Ecto neural progenitor cell (in vitro differentiated cells): Measurements from ENCODE around the gene PRRT4.

ENCODE experiments used
- DNase-seq: peaks from one replicate; pipeline ENCODE4 v3.0.0-alpha.2; 2018; ENCODE audit warnings: low spot score

Gene PRRT4

DNA sequence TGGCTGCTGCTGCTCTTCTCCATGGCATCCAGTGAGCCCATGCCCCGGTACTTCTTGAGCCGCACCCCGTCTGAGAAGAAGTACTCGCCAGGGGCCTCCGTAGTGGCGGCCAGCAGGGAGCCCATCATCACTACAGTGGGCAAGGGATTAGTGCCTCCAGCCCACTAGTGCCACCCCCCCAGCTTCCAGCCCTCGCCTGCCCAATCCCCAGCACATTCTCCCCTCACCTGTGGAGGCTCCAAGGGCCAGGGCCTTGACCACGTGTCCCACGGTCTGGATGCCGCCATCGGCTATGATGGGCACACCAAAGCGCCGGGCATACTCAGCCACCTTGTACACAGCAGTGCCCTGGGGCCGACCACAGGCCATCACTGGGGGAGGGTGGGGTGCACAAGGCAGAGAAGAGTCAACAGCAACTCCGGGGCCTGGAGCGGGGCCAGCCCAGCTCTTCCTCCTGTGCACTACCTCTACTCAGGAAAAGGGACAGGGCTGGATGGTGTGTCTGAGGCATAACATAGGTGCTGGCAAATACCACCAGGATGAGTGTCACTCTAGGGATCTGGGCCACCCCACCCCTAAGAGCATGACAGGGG, 33.5 kb upstream of the PRRT4 start:
- no peak for DNase-seq

DNA sequence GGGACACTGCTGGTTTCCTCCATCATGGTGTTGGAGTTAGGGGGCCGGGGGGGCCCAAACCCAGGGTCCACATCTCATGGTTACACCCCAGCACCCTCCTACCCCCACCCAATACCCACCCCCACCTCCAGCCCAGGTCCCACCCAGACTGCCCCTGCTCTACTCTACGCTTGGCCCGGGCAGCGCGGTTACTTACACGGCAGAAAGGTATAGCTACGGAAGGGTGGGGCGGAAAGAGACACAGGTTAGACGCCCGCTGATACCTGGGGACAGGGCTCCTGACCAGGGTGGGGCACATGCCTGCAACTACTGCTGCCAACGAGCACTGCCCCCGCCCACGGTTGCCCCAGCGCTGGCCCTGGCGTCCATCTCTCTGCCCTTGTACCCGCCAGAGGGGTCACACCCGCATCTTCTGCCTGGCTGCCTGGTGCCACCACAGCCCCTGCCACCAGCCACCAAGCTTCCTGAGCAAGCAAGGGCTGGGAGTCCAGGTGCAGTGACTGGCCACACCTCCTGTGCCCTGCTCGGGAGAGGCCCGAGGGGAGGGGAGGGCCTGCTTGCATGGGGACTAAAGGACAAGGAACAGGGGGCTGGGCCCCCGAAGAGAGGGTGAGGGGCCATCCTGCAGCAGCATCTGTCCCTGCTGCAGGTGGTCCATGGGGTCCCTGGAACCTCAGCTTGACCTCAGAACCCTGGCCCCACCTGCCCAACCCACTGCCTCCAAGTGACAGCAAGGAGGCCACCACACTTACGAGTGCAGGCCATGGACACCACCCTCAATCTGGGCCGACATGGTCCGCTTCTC, 32.2 kb upstream of the PRRT4 start:
- no peak for DNase-seq

DNA sequence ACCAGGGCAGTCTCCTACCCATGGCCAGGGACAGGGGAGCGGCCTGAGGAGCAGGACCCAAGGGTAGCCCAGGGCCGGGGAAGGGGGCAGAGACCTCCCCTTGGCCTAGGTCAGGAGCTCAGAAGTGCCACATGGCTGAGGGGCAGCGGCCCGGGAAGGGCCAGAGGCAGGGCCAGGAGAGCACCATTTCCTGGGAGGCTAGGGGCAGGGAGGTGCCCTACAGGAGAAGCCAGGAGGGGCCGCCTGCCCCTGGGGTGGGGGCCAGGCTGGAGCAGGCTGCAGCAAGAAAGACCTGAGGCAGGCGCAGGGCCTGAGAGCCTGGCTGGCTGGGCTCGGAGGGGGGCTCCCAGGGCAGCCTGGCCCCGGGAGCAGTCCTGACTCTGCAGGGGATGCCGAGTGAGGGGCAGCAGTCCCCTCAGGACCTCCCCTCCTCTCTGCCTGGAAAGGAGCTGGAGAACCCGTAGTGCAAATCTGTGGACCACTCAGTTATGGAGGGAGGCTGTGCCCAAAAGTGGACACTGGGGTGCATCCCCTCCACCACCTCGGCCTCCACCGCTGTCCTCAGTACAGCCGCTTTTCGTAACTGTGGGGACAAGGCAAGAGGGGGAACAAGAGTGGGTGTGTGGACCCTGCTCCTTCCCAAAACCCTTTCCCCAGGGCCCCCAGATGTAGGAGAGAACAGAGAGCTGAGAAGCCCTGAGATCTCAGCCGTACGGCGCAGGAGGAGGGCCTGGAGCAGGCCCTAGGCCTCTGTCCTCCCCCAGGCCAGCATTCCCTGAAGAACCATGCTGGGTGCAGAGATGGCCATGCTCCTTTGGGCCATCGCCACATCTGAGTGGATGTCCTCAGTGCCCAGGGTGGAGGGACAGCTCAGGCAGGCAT, 31.2 kb upstream of the PRRT4 start:
- DNase-seq = no peak

DNA sequence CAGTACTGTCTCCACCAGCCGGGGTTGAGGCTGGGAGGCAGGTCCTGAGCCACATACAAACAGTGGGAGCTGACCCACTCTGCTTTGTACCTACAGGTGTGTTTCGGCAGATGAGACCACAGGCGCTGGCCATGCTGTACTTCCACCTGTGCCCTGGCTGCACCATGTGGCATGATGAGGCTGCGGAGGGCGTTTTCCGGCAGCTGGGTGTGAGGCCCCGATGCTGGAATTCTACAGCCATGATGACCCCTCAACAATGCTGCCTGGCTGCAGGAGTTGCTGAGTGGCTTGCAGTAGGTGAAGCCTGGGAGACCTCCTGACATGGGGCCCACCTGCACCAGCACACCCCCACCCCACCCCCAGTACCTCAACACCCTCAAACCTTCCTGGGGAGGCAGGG, 30.3 kb upstream of the PRRT4 start:
- no peak for DNase-seq

DNA sequence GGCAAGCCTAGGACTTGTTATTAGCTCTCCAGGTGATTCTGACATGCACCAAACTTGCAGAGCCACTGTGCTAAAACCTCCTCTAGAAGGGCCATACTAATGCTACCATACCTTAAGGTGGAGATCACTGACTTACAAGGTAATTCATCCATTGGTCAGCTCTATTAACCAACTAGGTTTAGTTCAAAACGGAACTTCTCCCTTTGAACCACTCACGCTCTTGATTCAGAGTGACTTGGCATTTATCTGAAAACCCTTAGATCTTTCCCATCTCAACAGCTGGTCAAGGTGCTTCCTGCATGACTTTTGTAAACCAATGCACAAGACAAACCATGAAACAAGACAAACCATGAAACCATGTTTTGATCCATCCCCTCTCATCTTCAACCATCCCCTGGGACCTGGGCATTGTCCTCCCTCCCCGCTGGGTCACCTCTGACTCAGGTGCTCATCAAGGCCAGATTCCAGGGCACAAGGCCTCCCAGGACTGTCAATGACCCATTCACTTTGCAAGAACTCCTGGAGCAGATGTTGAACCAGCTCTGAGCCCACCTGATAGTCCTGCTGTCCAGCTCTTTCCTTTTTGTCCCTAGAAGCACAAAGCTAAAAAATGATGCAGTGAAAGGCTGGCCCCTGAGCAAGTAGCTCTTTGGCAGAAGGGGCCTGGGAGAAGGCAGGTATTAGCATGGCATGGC, 29.5 kb upstream of the PRRT4 start:
- DNase-seq = no peak

DNA sequence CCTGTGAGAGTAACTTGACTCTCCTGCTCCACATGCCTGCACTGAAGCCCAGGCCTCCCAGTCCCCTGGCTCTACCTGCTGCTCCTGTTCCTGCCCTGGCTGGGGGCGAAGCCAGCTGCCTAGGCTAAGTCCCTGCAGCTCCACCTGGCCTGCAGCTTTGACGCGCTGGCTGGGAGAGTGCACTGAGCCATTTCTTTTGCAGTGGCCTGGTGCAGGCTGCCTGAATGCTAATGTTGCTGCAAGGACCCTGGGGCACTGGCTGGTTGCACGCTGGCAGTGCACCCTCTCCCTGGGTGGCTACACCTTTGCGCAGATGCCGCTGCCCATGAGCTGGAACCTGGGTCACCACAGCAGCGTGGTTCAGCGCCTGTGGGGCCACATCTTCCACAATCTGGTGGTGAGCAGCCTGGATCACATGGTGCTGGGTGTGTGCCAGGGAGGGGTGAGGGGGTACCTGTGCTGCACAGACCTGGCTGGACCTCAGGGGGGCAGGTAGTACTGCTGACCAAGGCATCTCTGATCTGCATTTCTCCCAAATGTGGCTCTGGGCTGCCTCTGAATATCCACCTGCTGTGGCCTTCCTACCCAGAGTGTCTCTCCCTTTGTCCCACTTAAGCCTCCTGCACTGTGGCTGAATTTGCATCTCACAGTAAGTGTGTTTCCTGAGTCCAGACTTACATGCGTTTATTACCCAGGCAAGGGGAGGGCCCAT, 28.3 kb upstream of the PRRT4 start:
- DNase-seq = no peak

DNA sequence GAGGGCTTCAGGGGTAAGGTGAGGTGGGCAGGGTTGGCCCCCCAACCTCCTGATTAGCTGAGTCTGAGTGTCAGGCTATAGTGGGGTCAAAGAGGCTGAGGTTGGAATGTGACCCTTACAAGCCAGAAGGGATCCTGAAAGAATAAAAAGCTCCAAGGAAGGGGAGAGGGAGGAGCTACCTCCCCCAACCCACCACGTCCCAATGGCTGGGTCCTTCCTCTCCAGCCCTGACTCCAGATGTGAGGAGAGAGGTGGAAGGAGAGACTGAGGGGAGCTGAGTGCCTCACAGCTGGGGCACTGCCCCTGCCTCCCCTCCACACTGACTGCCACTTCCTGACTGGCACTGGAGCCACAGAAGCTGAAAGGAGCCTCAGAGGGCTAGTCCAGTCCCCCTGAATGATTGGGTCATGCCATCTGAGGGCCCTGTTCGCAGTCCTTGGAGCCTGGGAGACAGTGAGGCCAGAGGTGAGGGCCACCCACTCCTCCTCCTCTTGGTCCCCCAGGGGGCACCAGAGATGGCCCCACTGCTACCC, 27.7 kb upstream of the PRRT4 start:
- peak; percentile 59 for DNase-seq

DNA sequence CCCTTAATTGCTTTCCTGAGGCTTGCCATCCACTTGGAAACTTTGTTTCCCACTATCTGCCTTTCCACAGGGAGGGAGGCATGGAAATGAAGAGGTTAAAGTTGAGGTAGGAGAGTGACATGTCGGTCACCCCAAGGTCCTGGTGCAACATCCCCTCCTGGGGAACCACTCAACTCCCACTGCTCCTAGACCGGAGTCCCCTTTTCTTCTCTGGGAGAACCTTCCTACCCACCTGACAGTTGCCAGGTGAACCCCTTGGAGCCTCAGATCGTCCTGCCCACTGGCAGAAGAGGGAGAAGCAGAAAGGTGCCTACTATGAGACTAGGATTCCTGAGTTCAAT, 26.6 kb upstream of the PRRT4 start:
- DNase-seq = no peak

DNA sequence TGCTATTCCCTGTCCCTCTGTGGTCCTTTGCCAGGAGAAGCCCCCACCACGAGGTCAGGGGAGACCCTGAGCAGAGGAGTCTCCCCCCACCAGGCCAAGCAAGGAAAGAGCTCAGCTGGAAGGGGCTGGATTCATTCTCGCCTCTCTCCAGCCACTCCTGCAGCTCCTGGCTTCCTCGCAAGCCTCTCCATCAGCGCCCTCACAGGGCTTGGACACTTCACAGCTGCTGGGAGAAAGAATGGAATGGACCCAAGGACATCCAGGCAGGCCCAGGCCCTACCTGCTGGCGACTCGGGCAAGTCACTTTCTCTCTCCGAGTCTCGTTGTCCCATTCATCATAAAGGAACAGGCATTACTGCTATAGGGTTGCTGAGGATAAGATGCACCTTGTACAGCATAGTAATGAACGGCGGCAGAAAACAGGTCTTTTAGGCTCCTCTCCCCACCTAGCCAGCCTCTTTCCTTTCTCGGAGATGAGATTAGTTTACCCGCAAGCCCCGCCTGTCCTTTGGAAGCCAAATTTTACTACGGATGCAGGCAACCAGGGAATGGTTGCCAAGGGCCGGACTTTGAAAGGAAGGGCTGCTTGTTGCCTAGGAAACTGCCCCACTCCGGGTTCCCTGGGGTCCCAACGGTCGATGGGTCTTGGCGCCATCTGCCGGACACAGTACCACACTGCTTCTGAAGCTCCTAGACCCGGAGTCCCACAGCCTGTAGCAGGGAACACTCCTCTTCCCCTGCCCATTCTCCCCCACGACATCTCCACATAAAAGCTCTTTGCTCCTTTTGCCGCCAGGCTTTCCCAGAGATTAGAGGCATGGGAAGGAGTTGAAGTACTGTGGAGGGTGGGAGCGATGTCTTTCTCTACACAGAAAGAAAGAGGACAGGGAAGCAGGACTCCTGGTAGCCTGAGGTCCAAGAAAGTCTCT, 26.0 kb upstream of the PRRT4 start:
- peak; percentile 96 for DNase-seq

DNA sequence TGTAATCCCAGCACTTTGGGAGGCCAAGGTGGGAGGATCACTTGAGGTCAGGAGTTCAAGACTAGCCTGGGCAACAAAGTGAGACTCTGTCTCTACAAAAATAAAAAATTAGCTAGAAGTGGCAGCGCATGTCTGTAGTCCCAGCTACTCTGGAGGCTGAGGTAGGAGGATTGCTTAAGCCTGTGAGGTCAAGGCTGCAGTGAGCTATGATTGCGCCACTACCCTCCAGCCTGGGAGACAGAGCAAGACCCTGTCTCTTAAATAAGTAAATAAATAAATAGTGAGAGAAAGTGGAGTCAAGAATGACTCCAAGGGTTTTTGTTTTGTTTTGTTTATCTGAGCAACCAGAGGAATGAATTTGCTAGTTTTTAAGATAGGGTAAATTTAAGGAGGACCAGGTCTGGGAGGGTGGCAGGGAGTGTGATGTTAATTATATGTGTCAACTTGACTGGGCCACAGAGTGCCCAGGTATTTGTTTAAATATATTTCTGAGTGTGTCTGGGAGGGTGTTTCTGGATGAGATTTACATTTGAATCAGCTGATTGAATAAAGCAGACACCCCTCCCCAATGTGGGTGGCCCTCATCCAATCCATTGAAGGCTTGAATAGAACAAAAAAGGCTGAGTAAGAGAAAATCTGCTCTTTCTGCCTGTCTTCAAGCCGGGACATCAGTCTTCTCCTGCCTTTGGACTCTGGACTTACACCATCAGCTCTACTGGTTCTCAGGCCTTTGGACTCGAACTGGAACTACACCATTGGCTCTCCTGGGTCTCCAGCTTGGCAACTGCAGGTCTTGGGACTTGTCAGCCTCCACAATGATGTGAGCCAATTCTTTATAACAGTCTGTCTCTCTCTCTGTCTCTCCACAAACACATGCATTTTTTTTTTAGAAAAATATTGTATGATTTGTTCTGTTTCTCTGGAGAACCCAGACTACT, 24.8 kb upstream of the PRRT4 start:
- no peak for DNase-seq

DNA sequence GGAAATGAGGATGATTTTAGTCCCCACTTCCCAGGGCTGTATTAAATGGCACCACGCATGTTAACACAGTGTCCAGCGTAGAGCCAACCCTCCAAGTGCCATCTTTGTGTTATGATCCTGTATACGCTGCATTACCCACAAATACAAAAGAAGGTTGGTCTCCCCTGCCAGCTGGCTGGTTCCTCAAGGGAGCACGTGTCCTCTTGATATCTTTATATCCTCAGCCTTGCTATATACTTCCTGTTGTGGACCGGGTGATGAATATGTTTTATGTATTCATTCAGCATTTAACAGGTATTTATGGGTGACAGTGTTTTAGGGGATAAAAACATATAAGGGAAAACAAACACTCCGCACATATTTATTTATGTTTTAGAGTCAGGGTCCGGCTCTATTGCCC, 23.2 kb upstream of the PRRT4 start:
- no peak for DNase-seq

DNA sequence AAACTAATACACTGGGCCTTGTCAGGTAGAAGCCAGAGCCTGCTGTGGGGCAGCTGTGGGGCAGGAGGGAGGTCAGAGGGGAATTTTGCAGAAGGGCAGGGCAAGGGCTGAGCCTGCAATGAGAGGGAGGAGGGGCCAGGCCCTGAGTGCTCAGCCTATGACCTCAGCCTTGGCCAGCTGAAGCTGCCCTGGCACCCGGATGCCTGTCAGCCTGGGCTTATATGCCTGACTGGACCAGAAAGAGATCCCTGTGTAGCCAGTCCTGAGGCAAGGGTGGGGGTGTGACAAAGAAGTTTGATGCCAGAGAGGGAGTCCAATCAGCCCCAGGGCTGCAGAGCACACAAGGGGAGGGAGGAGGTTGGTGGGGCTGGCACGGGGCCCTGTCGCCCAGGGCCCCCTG, 22.3 kb upstream of the PRRT4 start:
- DNase-seq = no peak

DNA sequence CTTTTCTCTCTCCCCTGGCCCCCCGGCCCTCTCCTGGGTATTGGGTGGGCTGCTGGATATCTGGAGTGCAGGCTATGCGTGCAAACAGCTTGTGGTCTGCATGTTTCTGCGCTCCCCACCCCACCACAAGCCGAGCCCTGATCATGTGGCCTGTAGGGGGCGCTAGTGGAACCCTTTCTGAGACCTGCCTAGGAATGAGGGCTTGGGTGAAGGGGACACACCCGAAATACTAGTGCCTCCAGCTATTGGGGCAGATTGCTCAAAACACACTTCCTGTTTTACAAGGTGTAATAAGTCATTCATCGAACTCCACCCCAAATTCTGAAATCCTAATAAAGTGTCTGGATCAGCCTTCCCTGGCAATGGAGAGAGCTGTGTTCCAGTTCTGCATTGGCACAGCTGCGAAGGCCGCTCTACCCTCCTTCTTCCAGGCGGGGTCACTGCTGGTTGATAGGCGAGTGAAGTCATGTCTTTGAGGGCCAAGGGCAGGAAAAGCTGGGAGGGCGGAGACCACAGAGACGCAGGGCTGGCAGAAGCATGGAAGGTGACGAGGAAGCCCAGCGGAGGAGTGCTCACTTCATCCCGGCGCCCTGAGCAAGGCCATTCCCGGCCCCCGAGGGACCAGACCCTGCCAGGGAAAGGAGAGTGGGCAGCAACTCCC, 19.8 kb upstream of the PRRT4 start:
- peak; percentile 81 for DNase-seq

DNA sequence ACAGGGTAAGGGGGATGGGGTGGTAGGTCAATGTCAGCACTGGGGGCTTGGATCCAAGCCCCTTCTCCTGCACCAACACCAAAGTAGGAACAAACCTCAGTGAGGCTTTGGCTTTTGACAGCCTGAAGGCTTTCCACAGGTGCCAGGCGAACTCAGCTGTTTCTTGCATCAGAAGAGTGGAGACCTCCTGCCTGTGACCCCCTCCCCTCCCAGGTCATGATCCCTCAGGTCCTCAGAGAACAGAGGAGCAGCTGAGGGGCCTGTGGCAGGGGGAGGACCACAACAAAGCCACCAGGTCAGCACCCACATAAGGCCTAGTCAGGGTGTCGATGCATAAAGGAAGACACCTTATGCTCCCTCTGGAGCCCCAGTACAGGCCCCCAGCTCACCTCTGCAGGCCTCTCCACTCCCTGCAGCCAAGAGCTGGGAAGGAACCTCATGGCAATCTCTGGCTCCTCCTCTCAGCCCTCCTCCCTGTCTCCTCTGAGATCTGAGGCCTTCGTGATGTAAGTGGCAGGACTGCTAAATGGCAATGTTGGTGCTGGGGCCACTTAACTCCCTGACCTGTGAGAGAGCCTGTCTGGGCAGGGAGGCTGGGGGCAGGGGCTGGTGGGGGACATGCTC, 19.1 kb upstream of the PRRT4 start:
- no peak for DNase-seq

DNA sequence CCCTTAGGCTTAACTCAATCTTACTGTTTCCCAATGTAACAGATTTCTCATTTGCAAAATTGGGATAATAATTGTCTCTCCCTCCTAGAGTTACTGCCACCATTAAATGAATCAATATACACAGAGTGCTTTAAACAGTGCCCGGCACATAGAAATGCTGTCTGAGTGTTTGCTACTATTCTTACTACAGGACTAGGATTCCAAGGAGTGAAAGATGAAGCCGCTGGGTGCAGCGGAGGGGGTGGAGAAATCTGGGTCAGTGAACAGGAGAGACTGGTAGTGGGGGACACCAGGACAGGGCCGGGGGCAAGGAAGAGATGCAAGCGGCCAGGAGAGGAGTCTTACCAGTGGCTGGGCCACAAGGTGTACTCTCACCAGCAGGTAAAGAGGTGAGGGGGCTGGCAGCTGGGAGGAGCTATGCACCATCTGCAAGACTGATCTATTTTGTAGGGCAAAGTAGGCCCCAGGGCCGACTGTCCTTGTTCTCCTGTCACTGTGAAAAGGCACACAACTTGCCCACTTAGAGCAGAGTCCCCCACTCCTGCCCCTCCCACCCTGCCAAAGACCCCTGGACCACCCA, 18.5 kb upstream of the PRRT4 start:
- DNase-seq = no peak

DNA sequence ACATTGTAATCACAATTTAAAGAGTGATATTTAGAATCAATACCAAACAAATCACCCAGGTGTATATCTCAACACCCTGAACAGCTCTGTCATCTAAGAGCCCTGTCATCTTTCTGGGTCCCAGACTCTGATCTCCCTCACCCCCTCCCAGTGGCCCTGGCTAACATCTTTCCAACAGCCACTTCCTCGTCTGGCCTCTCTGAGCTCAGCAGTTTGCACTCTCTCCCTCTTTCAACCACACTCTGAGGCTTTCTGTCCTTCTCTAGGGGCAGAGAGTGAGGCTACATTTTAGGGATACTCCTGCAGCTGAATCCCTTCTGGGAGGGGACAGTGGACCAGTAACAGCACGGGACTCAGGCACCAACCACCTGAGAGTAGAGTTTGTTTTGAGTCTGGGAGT, 17.1 kb upstream of the PRRT4 start:
- no peak for DNase-seq

DNA sequence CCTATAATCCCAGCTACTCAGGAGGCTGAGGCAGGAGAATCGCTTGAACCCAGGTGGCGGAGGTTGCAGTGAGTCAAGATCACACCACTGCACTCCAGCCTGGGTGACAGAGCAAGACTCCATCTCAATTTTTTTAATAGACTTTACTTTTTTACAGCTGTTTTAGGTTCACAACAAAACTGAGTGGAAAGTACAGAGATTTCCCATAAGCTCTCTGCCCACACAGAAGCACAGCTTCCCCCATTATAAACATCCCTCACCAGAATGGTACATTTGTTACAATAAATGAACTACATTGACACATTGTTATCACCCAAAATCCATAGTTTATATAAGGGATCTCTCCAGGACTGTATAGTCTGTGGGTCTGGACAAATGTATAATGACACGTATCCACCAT, 14.6 kb upstream of the PRRT4 start:
- DNase-seq = no peak

DNA sequence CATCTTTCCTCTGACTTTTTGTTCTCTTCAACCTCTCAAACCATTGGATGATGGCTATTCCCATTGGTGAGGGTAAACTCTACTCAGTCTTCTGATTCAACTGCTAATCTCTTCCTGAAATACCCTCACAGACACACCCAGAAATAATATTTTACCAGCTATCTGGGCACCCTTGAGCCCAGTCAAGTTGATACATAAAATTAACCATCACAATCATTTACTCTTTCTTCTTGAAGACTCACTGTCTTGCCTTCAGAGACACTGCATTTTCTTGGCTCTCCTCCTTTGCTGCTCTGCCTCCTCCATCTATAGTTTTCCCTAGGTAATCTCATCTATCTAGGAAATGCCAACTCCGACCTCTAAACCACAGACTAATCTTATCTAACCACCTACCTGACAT, 12.6 kb upstream of the PRRT4 start:
- no peak for DNase-seq
